ENCODE results near the gene UCKL1.
"Not testable (repeated sequence)": the region's sequence is repeated elsewhere in the genome, so short reads cannot be mapped to it uniquely, and the experiment has no call there.

The UCKL1 gene

DNA sequence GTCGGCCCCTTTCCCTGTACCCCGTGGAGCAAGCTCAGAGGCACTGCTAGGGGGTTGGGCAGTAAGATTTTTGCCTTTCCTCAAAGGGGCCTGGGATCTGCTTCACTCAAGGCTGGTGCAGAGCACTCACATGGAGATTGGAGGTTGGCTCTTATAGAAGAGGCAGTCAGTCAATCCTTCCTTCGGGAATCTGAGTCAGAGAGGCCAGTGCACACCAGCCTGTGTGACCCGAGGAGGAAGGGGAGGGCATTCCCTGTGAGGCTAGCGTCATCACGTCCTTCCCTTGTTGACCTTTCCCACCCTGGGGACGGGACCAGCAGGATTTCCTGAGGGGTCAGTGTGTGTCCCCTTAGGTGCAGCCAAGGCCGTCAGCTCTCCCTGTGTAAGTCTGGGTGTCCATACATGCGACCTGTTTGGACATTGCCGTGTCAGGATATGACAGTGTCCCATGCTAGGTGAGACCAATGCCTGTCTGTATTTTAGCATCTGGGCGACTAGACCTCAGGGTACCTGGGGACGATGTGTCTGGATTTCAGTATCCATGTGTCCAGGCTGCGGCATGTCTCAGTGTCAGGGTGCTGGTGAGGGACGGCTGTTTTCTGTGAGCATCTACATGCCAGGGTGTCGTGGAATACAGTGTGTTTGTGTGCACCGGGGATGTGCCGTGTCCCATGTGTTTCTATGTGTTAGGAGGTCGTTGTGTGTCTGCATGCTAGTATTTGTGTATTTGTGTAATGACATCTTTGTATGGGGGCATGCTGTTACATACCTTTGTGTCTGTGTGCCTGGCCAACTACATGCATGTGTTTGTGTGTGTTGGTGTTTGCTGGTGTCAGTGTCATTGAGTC, 16.3 kb upstream of the UCKL1 start:
- no peak for DNase-seq (ENCODE audit: low read depth)

GRCh38 chr20:63971960-63972311, 15.7 kb upstream of the UCKL1 start:
- DNase-seq (ENCODE audit: low read depth), result not testable (repeated sequence)

DNA sequence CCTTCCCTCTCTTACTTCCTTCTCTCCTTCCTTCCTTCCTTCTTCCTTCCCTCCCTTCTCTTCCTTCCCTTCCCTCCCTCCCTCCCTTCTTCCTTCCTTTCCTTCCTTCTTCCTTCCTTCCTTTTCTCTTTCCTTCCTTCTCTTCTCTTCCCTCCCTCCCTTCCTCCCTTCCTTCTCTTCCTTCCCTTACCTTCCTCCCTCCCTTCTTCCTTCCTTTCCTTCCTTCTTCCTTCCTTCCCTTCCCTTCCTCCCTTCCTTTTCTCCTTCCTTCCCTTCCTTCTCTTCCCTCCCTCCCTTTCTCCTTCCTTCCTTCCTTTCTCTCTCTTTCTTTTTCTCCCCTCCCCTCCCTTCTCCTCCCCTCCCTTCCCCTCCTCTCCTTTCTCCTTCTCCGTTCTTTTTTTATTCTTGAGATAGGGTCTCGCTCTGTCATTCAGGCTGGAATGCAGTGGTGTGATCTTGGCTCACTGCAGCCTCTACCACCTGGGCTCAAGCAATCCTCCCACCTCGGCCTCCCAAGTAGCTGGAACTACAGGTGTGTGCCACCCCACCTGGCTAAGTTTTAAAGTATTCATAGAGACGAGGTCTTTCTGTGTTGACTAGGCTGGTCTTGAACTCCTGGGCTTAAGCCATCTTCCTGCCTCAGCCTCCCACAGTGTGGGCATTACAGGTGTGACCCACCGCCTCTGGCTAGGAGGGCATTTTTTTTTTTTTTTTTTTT, 14.7 kb upstream of the UCKL1 start:
- DNase-seq (ENCODE audit: low read depth), result no peak

DNA sequence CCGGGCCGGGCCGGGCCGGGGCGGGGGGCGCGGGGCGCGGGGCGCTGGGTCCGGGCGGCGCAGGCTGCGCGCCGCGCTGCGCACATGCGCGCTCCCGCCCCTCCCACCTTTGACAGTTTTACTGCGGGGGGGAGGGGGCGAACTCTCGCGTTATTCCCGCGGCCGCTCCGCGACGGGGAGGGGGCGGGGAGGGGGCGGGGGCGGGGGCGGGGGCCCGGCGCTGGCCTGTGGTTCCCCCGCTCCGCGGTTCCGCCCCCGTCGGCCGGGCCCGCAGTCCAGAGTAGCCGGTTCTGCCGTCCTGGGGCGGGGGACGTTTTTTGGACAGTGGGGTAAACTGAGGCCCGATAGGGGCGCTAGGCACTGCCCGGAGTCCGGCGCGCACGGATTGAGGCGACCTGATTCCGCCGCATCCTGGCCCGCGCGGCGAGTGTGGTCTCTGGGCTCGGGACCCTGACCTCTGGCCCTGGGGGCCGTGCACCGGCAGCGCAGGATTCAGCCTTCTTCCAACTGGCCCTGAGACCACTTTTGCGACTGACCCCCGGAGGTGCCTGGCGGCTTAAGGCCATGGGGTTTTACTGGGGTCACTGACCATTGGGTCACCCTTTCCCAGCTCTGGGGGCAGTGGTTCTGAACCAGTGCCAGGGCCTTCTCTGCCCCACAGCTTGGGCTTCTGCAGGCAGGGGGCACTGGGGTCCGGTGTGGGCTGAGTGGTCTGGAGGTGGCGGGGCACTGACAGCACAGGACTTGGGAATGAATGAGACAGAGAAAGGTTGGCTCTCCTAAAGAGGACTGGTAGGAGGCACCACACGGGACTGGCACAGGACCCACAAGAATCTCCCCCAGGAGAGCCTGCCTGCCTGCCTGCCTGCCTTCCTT, 13.9 kb upstream of the UCKL1 start, which contains the start of gene ZNF512B:
Gene ZNF512B (minus strand): TSS at position 93 of the 876 bp plus-strand sequence. CDS start 1,980 bp downstream, outside the sequence.
- DNase-seq (ENCODE audit: low read depth), result no peak

GRCh38 chr20:63968928-63969760, 12.9 kb upstream of the UCKL1 start:
- DNase-seq (ENCODE audit: low read depth), result no peak

DNA sequence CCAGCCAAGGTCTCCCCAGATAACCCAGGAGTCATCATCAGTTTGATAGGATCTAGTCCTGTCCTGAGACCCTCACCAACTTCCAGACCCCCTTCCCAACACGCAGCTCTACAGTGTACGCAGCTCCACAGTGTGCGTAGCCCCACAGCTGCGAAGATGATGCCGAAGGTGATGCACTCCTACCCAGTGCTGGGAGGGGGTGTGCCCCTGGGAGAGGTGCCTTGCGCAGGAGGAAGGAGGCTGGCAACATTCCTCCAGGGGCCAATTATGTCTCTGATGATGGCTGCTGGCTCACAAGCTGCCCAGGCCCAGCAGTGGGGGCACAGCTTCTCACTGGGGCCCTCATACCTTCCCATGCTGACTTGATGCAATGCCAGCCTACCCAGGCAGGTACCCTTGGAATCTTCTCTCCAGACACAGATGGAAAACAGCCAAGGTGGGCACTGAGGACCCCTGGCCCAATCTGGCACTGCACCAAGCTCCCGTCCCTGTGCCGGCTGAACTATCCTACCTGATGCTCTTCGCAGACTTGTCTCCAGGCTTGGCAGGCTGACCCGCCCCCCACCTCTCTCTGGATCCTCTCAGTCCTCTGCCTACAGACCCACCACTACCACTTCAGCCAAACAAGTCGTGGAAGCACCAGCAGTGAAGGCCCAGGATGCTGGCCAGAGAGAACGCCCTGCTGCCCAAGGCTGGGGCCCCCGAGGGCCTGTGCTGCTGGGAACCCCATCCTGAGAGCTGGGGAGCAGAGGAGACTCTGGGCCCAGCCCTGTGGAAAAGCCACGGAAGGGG, 12.1 kb upstream of the UCKL1 start:
- no peak for DNase-seq (ENCODE audit: low read depth)

GRCh38 chr20:63967330-63968135, 11.3 kb upstream of the UCKL1 start:
- DNase-seq (ENCODE audit: low read depth), result no peak

DNA sequence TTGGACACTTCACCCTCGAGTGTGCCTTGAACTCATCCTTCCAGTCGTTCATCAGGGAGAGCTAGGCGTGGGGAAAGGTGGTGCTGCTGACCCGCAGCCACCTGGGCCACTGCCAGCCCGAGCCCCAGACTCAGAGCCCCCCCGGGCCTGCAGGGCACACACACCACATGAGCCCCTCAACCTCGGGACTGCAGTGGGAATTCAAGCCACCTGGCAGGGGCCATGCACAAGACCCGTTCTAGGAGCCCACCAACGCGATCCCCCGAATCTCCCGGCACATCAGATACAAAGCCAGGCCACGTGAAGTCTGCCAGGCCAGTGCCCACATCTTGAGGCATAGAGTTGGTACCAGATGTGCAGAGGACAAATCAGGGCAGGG, 10.7 kb upstream of the UCKL1 start:
- no peak for DNase-seq (ENCODE audit: low read depth)

GRCh38 chr20:63966172-63966943, 10.1 kb upstream of the UCKL1 start:
- DNase-seq (ENCODE audit: low read depth), result no peak

DNA sequence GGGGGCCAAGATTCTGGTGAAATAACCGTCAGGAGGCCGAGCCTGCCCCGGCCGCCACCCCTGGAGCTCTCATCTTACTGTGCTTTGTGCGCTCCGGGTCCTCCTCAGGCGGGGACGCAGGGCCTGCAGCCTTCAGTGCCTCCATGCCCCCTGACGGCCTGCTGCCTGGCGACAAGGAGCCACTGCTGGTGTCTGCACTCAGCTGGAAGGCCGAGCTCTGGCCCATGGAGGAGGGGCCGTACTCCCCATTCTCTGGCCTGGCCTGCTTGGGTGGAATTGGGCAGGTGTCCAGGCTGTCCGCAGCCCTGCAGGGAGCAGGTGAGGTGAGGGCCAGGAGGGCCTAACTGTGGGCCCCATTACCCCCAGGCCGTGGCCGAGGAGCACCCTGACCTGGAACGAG, 8.2 kb upstream of the UCKL1 start:
- DNase-seq (ENCODE audit: low read depth), result no peak

DNA sequence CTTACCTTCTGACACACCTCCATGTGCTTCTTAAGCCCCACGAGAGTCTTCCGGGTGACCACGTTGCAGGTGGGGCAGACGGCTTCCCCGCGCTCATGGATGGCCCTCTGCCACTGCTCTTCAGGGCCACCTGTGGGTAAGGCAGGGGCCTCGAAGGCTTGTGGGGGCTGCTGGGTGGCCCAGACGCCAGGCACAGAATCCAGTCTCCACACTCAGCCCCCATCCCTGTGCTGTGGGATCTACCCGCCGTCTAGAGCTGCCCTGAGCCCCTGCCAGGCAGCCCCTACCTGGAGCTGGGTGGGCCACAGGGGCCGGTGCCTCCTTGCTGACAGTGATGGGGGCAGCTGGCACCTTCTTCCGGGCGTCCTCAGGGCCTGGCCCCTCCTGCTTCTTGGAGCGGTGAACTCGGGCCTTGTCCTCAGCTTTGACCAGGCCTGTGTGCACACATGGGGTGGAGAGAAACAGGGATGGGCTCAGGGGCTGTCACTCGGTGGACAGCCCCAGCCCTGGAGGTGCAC, 7.6 kb upstream of the UCKL1 start:
- no peak for DNase-seq (ENCODE audit: low read depth)

DNA sequence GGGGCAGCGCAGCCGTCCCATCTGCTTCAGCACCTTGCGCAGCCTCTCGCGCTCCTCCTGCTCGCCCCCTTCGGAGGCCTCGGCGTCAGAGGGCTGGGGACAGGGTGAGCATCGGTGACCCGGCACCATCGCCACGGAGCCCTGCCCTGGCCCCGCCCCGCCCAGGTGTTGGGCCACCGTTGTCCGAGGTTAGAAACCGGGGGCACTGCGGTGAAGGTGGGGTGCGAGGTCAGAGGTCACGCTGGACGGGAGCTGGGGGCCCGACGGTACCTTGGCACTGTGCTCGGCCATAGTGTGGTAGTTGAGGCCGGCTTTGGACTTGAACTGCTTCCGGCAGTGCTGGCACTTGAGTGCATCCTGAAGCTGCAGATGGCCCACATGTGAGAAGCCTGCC, 7.1 kb upstream of the UCKL1 start:
- DNase-seq (ENCODE audit: low read depth), result no peak

DNA sequence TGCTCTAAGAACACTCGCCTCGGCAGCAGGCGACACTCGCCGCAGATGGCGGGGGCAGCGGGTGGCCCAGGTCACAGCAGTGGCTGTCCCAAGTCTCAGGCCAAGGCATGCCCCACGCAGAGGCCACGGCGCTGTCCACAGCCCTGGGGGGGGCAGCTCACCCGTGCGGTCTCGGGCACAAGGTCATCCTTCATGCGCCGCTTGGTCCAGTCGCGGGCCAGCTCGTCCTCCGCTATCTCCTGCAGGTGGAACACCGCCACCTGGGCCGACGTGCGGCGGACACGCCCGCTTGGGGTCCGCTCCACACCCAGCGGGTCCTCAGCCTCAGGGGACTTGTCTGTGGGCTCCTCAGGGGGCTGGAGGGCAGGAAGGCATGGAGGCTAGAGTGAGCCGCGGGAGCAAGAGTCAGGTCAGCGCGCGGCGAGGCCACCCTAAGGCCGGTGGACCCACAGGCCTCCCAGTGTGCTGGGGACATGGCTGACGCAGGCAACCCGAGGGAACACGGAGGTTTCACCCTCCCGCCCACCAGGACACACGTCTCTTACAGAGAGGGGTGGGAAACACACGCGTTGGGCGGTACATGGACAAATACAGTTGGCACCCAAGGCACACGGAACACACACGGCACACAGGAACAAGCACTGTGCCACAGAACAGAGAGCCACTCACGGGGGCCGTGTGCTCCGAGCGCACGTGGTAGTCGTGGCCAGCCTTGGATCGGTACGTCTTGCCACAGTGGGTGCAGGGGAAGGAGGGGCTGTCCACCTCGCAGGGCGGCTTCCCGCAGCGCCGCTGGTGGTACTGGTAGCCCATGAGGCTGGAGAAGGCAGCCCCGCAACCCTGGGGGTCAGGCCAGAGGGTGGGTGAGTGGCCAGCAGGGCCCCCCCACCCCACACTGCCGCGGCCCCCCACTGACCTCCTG, 6.5 kb upstream of the UCKL1 start:
- DNase-seq (ENCODE audit: low read depth), result no peak

GRCh38 chr20:63961664-63962425, 5.6 kb upstream of the UCKL1 start:
- no peak for DNase-seq (ENCODE audit: low read depth)

DNA sequence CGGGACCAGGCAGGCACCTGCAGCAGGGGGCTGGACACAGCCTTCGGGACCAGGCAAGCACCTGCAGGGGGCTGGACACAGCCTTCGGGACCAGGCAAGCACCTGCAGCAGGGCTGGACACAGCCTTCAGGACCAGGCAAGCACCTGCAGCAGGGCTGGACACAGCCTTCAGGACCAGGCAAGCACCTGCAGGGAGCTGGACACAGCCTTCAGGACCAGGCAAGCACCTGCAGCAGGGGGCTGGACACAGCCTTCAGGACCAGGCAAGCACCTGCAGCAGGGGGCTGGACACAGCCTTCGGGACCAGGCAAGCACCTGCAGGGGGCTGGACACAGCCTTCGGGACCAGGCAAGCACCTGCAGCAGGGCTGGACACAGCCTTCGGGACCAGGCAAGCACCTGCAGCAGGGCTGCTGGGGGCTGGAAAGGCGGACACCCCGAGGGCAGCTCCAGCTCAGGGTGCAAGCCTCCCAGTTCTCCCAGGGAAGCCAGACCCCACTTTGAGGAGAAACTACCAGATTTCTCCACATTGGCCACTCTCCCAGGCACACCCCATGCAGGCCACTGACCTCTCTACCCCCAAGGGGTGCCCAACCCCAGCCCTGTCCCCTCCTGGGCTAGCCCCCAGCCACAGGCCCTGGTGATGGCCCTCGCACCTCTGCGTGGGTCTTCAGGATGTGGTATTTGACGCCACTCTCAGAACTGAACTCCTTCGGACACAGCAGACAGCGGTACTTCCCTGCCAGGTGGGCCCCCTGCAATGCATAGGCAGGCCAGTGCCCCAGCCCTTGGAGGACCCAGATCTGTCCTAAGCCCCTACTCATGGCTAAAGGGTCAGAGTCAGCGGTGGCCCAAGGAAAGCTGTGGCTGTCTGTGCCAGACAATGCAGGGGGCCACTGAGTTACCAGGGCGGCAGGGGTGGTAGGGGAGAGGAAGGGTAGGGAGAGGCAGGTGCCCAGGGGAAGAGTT, 4.7 kb upstream of the UCKL1 start:
- not testable (repeated sequence) for DNase-seq (ENCODE audit: low read depth)

GRCh38 chr20:63959699-63960075, 3.5 kb upstream of the UCKL1 start:
- no peak for DNase-seq (ENCODE audit: low read depth)
